NCI-H187 (cell line): ENCODE measurements around the gene MDN1.
A peak's percentile ranks its signal among the peaks of the same experiment; 100 is the strongest.
"Not testable (repeated sequence)": the region's sequence is repeated elsewhere in the genome, so short reads cannot be mapped to it uniquely, and the experiment has no call there.

ENCODE experiments used
- DNase-seq, 2 experiments: peaks; one replicate each; lab custom pipeline; 2025; lab: John Stamatoyannopoulos, UW

Gene MDN1

GRCh38 chr6:89650579-89650978, 169.0 kb downstream of the MDN1 start:
- DNase-seq: no peak

GRCh38 chr6:89649682-89650081, 169.9 kb downstream of the MDN1 start:
- no peak for DNase-seq

DNA sequence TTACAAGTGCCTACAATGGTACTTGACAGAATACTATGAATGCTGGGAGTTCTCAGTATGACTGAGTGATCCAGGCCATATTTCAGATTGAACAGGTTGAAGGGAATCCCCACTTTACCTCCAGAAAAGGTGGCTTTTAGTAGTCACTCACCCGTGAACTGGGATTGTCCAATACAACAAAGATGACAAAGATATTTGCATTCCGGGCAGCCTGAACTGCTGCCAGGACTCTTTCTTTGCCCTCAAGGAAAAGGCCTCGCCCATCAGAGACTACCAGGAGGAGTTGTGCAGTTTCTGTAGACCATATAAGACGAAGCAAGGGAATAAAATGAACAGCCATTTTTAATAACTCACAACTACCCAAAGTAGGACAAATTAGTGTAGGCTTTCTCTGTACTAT, 174.7 kb downstream of the MDN1 start:
- DNase-seq: peak in 1 of 2 experiments; percentile 23

DNA sequence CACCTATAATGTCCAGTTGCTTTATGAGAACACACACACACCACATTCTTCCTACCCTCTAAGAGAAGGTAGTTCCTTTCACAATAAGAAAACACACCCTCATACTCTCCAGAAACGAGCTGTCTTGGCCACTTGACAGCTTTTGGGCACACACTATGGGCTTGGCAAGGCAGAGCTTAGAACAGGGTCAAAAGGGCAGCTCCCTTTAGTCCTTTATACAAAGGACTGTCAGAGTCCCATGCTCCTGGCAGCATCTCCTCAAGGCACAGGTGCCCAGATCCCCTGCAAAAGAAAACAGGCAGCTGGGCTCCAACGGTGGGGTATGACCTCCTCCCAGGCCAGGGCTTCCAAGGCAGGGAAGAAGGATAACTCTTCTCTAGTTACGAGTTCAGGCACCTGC, 176.2 kb downstream of the MDN1 start:
- no peak for DNase-seq

DNA sequence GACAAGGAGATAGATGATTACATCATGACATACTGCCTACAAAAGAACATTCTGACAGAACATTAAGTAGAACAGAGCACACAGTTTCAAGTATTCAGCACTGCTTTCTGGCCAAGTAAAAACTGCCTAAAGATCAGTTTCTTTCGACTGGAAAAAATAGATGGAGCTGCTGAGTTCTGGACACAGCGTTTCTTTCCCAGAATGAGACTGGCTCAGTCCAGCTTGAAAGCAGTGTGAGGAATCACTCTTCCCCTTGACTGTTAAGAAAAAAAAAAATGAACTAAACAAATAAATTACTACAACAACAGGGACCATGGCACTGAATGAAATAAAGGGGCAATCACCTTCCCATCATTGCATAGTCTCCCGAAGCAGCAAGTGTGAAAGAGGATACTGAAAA, 176.6 kb downstream of the MDN1 start:
- DNase-seq: no peak

GRCh38 chr6:89641581-89641980, 178.0 kb downstream of the MDN1 start:
- DNase-seq: not testable (repeated sequence)

DNA sequence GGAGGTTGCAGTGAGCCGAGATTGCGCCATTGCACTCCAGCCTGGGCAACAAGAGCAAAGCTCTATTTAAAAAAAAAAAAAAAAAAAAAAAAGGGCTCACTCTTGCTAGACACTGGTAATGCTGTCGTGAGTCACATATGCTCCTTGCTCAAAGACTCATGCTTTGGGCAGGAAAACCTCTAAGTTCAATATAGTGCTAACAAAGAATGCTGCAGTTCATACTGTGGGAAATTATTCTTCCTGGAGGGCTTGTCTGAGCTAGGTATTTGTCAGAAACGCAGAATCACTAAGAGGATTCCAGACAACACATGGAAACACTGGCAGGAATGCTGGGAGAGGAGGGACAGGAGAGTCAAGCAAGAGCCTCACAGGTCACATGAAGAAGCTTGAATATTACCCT, 178.8 kb downstream of the MDN1 start:
- no peak for DNase-seq

DNA sequence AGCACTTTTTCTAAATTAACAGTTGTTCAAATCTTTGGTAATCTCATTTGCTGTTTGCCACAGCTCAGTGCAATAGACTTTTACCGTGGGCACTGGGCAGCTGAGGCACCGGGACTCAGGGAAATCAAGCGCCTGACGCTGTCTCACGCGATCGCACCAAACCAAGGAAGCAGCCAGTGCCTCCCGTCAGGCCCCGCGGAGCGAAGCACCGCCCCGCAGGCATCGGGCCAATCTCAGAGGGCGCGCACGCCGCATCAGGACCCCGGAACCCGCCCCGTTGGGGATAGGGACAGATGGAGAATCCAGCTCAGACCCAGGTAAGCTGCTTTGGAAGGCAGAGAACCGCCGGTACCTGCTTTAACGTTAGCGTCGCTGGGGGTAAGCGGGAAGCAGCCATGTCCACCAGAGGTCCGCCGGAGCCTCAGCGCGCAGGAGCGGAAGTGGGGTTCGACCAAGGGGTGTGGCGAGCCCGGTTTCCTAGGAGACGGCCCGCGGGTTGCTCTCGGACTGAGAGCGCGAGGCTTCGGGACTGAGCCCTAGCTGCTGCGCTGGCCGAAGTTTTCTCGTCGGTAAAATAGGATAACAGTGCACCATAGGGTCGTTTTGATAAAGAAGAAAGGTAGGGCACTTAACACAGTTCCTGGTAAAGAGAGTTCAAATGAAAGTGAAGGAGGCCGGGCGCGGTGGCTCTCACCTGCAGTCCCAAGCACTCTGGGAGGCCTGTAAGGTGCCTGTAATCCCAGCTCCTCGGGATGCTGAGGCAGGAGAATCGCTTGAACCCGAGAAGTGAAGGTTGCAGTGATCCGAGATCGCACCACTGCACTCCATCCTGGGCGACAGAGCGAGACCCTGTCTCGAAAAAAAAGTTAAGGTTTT, 181.0 kb downstream of the MDN1 start, which contains the start of gene LYRM2:
TSS of gene LYRM2 (minus strand) at position 428 of the 876 bp plus-strand sequence. CDS start at position 397, 31 bp downstream.
- DNase-seq: peak; percentile 82 to 88

- DNase-seq: no peak
These were observed 181.7 kb downstream of the MDN1 start for GRCh38 chr6:89637960-89638319.

DNA sequence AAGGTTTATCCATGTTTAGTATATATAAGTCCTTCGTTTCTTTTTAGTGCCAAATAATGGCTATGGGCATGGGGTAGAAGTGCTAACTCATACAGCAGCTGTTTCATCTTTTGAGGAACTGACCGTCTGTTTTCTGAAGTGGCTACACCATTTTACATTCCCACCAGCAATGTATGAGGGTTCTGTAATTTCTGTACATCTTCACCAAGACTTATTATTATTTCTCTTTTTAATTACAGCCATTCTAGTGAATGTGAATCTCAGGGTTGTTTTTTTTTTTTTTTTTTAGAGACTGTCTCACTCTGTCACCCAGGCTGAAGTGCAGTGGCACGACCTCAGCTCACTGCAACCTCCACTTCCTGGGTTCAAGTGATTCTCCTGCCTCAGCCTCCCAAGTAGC, 183.2 kb downstream of the MDN1 start:
- not testable (repeated sequence) for DNase-seq

DNA sequence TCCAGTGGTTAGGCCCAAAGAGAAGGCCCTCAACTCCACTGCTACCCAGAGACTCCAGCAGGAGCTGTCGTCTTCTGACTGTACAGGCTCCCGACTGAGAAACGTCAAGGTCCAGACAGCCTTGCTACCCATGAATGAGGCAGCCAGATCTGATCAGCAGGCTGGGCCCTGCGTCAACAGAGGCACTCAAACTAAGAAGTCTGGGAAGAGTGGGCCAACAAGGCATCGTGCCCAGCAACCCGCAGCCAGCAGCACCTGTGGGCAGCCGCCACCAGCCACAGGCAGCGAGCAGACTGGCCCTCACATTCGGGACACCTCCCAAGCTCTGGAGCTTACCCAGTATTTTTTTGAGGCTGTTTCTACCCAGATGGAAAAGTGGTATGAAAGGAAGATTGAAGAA, 189.1 kb downstream of the MDN1 start:
- no peak for DNase-seq

- DNase-seq: no peak
These were observed 195.8 kb downstream of the MDN1 start for GRCh38 chr6:89623749-89624148.

- DNase-seq: no peak
These were observed 200.0 kb downstream of the MDN1 start for GRCh38 chr6:89619567-89619966.

DNA sequence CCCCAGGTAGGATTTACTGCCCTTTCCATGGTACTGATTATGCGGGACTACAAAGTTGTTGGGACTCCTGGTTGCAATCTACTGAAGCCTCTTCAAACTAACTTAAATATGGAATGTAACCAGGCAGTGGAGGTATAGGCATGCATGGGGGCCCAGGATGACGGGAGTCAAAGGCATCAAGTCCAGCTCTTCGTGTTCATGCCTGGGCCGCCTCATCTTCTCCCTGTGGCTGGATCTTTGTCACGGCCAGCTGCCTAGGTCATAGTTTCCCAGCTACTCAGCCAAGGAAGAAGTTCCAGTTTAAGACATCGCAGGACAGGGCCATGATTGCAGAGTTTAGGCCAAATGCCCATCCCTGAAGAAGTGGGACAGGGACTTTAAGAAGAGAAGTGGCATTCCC, 201.6 kb downstream of the MDN1 start:
- no peak for DNase-seq

DNA sequence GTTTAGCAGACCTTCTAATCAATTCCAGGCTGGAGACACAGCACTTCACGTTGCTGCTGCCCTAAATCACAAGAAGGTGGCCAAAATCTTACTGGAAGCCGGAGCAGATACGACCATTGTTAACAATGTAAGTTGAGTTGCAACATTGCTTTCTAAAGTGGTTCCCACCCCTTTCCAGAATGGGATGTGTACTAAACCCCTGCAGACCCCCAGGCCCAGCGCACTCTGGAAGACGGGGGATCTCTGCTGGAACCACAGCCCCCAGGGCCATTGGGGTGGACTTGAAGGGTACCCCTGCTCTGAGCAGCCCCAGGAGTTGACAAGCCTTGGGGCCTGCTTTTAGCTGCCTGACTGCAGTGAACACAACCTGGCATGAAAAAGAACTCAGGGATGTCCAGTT, 203.1 kb downstream of the MDN1 start:
- no peak for DNase-seq

GRCh38 chr6:89615882-89616281, 203.7 kb downstream of the MDN1 start:
- no peak for DNase-seq

DNA sequence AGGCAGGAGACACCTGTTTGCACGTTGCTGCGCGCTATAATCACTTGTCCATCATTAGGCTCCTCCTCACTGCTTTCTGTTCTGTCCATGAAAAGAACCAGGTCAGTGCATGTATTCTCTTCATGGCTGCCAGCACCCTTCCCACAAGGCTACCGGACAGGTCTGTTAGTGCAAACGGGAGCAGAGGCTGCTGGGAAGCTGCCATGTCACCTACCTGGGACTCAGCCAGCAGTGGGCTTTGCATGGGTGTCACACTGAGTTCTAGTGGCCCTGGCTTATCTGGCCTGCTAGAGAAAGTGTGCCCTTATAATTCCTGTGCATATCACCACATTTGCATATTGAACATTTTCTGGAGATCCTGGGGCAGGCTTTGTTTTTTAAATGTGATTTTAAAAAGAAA, 205.8 kb downstream of the MDN1 start:
- DNase-seq: no peak

DNA sequence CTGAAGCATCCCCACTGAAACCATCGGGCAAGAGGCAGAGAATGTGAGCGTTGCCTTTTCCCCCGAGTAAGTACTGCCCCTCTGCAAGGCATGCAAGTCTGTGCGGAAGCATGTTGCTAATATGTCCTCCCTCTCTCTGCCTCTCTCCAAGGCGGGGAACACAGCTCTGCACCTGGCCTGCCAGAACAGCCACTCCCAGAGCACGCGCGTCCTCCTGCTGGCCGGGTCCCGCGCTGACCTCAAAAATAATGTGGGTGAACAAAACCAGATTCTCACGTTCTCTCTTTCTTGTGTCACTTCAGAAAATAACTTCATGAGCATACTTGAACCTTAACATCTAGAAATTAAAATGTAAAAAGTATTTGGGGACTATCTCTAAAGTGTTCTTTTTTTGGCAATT, 207.5 kb downstream of the MDN1 start:
- DNase-seq: no peak

- no peak for DNase-seq
These were observed 207.9 kb downstream of the MDN1 start for GRCh38 chr6:89611666-89612065.

DNA sequence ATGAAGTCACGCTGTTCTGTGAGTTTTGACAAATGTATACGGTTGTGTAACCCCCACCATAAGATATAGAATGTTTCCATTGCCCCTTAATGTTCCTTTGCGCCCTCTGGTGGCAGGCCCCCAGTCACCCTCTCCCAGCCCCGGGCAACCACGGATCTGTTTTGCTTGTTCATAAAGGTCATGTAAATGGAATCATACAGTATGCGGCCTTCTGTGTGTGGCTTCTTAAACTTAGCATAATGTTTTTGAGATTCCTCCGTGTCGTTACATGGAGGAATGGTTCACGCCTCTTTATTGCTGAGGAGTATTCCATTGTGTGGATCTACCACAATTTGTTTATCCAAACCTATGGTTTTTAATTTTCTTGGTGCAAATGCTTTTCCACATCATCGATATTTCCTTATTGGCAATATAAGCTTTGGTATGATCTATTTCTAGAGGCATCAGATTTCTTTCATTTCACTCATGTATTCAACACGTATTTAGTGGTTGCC, 209.4 kb downstream of the MDN1 start:
- DNase-seq: peak in 1 of 2 experiments; percentile 36

DNA sequence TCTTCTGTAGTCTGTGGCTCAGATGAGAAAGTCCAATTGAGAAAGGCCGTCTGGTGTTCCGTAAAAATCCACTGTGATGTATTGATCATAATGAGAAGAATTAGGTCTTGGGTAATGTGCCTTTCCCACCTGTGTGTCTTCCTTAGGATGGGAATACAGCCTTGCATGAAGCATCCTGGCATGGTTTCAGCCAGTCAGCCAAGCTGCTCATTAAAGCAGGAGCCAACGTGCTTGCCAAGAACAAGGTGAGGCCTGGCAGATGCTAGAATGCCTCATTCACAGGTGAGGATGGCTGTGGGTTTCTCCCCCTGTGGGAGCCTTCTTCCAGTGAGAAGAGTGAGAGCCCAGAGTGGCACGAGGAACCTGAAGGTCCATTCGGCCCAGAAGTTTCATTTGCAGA, 213.7 kb downstream of the MDN1 start:
- DNase-seq: no peak

DNA sequence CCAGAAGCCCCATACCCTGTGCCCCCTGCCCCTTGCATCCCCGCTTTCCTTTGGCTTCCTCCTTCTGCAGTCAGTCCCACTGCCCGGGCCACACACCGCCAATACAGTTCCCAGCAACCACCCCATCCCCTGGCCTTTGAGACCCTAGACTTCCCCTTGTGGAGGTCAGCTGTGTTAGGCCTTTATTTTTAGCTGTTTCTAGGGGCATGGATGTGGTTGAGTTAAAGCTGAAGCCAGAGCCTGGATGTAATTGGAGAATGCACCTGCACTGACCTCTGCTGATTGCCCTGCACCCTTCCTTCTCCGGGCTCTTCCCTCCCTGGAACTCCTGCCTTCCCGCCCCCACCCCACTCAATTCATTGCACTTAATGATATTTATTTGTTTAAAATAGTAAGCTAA, 214.9 kb downstream of the MDN1 start:
- DNase-seq: no peak

GRCh38 chr6:89602166-89602565, 217.4 kb downstream of the MDN1 start:
- peak; percentile 56 to 69 for DNase-seq

GRCh38 chr6:89599727-89600126, 219.9 kb downstream of the MDN1 start:
- no peak for DNase-seq
